ENCODE results near the gene ZNF280A.
"Not testable (repeated sequence)": the region's sequence is repeated elsewhere in the genome, so short reads cannot be mapped to it uniquely, and the experiment has no call there.

Gene ZNF280A

DNA sequence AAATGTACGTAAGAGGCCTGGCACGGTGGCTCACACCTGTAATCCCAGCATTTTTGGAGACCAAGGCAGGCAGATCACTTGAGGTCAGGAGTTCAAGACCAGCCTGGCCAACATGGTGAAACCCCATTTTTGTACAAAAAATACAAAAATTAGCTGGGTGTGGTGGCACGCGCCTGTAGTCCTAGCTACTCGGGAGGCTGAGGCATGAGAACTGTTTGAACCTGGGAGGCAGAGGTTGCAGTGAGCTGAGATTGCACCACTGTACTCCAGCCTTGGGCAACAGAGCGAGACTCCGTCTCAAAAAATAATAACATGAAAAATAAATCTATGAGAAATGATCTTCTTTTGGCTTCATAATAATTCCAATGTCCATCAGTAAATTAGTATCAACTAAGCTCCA lies 9.2 kb downstream of the ZNF280A start:
- DNase-seq = not testable (repeated sequence)

DNA sequence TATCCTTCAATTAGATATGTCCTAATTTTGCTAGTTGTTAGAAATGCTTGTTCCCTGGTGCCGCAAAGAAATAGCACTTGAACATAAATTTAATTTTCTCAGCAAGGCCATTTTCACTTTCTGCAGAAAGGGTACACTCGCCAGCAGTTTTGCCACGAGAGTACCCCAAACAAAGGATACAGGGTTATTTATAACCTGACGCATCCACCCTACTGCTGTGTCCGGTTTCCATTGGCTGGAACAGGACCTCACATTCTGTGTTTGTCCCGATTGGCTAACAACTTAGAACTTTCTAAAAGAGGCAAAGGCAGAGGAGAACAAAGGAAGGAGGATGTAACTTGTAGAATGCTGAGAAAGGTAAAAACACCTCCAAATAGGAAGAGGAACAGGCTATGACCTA lies 10.2 kb downstream of the ZNF280A start:
- DNase-seq = not testable (repeated sequence)

DNA sequence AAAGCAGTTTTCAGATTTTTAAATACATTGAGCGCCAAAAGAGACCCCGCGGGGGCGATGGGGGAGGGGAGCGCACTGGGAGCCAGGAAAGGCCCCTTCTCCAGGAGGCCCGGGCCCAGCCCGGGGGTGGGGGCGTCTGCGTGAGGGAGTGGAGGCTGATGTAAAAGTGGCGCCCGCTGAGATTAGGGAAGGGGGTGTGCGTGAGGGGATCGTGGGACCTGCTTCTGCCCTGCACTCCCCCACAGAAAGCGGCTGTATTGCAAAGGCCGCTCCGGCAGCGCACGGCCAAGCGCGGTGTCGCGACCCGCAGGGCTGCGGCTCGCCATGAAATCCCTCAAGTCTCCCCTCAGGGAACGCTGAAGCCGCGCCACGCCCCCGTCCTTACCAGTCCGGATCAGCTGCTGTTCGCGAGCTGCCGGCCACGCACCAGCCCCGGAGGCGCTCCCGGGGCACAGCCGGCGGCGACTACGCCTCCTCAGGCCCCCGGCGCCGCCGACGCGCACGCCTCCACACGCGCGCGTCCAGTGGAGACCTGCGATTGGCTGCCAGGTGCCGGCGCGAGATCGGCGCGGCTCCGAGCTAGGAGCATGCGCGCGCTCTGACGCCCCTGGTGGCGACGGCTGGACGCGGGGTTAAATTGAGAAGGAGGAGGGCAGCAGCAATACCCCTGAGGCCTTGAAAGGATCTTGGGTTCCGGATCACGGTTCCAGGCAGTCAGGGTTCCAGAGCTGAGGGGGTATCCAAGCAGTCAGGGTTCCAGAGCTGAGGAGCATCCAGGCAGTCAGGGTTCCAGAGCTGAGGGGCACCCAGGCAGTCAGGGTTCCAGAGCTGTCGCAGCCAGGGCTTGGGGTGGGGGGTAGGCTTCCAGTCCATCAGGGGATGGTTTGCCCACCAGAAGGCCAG lies 11.5 kb downstream of the ZNF280A start, which contains the start of gene ZNF280B:
Gene ZNF280B, minus strand, starts transcription at position 469 of the 903 bp plus-strand sequence. CDS start 19,344 bp downstream, outside the sequence.
- DNase-seq = peak; percentile 79 to 91 (median 88)

DNA sequence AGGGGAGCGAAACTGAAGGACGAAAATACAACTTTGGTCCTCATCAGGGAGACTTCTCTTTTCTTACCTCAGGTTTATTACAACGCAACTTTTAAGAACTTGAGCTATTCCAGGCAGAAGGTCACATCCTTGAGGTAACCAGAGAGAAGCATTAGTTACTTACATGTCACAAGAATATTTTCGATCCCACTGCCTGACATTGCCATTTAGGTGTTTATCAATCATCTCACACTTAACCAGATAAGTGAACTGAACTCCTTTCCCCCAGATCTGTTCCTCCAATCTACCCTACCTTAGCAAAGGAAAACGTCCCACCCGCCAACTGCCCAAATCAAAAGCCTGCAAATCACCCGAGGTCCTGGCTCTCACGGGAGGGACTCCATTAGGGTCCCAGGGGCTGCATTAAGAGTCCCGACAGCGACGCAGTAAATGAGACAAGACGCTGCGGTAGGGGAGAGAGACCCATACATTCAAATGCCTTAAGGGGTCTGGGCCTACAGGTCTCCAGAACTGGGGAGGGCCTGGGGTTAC lies 12.3 kb downstream of the ZNF280A start:
- DNase-seq = no peak

DNA sequence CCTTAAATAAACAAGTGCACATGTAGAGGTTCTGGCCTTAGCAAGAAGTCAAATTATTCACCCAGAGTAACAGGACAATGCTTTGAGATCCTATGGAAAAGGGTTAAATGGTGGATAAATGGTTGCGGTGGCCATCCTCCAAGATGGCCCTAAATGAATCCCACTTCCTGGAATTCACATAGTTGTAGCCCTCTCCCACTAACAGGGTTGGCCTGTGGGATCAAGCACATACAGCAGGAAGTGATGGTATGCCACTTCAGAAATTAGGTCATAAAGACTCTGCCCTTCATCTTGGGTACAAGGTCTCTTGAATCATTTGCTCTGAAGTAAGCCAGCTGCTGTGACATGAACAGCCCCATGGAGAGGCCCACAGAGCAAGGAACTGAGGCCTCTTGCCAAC lies 13.3 kb downstream of the ZNF280A start:
- DNase-seq = no peak

DNA sequence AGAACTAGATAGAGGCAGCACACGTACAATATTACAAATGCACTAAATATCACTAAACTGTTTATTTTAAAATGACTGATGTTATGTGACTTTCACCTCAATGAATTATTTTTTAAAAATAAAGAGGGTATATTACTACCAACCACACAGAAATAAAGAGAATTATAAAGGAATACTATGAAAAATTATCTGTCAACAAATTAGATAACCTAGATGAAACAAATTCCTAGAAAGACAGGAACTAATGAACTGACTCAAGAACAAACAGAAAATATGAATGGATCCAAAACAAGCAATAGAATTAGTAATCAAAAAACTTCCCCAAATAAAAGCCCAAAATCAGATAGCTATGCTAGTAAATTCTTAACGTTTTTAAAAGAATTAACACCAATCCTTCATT lies 21.8 kb downstream of the ZNF280A start:
- no peak for DNase-seq

DNA sequence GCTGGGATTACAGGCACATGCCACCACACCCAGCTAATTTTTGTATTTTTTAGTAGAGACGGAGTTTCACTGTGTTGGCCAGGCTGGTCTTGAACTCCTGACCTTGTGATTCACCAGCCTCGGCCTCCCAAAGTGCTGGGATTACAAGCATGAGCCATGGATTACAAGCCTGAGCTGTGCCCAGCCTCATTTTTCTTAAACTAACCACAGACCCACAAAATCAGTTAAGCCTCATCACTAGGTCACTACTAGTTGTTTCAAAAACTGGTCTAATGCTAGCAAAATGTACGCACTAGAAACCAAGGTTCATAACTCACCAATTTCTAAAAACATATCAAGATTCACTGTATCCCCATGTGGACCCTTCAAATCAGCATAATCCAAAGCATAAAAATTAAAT lies 28.5 kb downstream of the ZNF280A start:
- DNase-seq = not testable (repeated sequence)

DNA sequence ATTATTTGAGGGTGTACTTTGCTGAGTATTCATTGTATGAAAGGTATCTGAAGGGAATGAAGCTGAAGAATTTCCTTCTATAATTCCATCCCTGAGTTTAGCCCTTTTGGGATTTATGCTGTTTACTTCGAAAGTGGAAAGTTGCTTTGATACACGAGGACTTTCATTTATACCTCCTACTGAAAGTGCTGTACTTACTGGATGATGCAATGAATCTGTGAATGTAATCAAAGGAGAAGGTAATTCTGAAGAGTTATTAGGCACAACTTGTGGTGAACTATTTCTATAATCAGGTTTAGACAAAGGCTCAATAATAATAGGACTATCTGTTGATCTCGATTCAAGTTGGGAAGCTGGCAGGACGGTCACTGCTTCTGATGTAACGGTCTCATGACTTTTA lies 31.3 kb downstream of the ZNF280A start:
- DNase-seq = no peak

DNA sequence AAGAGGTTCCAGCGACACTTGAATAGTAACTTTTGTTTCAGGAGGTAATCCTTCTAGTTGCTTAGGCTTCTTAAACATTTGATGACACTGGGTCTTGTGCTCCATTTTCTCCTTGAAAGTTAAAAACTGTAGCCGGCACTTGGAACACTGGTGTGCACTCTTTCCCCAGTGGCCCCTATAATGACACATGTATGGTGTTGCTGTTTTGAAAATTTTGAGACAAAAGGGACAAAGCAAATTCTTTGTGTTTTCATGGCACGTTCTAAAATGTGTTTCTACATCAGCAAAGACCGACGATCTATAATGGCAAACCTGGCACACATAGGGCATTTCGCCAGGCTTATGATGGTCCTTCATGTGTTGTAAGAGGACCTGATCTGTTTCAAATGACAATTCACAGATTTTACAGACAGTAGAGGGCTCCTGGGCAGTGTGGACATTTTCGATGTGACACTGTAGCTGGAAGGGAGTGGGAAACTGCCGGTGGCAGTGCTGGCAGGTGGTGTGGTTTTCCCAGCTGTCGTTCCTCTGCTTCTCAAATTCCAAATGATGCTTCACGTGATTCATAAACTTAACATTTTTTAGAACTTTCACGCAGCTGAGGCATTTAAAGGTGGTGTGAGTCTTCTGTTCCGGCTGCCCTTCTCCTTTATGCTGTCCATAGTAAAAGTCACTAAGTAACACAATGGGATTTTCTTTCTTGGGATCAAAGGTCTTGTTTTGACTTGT lies 32.0 kb downstream of the ZNF280A start:
- DNase-seq = no peak

DNA sequence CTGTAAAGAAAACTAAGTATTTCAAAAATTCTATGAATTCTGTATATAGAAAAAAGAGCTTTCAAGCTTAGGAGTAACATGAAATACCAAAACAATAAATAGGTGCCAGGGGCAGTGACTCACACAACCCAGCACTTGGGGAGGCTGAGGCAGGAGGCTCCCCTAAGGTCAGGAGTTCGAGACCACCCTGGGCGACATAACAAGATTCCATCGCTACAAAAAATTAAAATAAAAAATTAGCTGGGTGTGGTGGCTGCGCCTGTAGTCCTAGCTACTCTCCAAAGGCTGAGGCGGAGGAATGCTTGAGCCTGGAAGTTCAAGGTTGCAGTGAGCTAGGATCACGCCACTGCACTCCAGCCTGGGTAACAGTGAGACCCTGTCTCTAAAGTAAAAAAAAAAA lies 33.0 kb downstream of the ZNF280A start:
- DNase-seq = no peak

DNA sequence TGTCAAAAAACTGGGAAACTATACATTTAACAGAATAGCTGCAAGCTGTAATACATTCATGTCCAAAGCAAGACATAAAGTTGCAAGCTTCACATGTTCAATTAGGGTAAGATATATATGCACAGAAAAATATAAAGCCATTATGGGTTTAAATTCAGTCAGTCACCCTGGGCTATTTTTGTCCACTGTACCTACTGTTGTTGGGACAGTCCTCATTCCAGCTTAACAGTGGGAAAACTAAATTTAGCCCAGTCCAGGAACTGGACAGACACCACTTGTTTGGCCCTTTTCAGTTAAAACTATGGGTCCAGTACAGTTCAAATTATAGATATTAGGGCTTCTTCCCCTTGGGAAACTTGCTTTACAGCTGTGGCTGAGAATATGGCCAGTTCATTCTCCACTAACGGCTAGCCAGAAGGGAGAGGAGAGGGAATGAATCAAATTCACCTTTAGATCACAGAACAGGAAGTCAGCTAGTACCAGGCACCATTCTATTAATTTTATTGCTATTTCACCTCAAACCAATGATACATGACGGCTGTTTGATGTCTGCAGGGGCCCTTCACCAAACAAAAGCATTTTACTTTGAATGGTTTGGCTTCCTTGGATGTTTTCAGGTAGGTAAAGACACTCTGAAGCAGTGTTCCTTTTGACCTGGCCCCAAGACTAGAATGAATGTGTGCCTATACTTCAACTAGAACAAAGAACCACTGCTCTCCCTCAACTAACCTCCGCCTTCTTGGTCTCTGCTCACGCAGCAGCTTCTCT lies 33.8 kb downstream of the ZNF280A start:
- DNase-seq = no peak

DNA sequence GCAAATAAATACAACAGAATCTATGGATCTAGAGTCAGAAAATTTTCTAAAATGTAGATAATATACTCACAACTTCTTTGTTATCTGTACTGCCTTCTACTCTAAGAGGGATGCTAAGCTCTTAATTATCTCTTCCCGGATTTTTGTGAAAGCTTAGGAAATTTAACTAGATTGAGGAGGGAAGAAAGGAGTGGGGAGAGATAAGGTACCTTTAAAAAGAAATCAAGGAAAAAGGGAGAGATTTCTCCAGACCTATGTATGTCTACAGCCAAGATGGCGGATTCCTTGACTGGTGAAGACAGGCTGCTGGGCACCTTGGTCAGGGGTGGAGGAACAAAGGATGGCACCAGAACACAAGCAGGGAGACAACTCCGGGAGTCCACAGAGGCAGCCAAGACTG lies 34.5 kb downstream of the ZNF280A start:
- no peak for DNase-seq

DNA sequence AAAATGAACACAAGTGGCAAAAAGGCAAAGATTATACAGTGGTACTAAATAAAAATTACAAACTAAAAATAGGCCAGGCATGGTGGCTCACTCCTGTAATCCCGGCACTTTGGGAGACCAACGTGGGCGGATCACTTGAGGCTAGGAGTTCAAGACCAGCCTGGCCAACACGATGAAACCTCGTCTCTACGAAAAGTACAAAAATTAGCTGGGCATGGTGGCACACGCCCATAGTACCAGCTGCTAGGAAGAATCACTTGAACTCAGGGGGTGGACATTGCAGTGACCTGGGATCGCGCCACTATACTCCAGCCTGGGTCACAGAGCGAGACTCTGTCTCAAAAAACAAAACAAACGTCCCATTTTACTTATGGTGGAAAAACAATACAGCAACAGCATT lies 36.0 kb downstream of the ZNF280A start:
- DNase-seq = no peak

DNA sequence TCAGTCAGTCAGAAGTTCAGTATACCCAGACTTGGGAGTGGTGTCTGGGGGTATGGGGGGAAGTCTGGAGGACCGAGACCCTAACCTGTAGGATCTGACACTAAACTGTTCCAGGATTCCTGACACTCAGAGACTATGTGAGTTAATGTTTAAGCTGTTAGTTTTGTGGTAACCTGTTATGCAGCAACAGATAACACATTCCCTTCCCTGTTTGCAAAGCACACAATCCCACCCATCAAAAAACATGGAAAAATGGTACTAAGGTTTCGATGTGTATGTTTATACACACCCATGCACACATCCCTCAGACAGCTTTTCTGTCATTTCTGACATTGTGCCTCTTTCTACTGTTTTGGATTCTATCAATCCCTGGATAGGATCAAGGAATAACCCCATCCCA lies 39.1 kb downstream of the ZNF280A start:
- DNase-seq = no peak

DNA sequence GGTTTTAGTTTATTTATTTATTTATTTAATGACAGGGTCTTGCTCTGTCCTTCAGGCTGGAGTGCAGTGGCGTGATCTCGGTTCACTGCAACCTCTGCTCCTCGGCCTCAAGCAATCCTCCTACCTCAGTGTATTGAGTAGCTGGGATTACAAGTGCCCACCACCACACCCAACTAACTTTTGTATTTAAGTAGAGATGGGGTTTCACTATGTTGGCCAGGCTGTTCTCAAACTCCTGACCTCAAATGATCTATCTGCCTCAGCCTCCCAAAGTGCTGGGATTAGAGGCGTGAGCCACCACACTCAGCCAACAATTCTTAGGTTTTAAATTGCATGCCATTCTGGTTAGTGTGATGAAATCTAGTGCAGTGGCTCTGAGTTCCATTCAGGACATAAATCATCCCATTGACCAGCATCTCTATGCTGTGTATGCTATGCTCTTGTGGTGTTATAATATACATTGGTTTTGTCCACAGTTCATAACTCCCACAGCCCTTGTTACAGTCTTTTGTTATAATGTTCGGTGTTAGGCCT lies 40.0 kb downstream of the ZNF280A start:
- no peak for DNase-seq

DNA sequence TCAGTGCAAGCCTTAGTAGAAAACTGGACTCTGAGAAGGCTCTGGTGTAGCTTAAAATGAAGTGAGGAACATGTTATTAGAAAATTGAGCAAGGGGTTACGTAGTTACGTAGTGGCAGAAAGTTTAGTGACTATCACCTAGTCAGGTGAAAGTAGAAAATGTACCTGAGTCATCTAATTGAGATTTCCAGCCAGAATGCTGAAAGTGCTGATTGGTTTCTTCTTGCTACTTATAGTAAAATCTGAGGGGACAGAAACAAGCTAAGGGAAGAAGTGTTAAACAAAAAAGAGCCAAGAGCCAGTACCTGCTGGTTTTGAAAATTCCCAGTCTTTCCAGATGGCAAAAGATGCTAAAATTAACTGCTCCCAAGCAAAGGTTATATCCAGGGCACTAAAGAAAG lies 41.0 kb downstream of the ZNF280A start:
- DNase-seq = no peak

DNA sequence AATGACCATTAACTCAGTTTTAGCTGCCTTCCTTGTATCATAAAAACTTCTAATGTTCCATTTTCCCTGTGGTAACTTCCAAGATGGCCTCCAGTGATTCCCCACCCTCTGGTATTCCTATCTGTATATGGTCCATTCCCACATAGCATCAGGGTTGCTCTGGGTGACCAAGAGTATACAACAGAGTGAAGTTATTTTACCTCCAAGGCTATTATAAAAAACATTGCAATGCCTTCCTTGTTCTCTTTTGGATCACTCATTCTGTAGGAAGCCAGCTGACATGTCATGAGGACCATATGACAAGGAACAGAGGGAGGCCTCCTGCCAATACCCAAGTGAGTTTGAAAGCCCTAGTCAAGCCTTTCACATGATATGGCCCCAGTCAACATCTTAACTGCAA lies 41.6 kb downstream of the ZNF280A start:
- DNase-seq = no peak

DNA sequence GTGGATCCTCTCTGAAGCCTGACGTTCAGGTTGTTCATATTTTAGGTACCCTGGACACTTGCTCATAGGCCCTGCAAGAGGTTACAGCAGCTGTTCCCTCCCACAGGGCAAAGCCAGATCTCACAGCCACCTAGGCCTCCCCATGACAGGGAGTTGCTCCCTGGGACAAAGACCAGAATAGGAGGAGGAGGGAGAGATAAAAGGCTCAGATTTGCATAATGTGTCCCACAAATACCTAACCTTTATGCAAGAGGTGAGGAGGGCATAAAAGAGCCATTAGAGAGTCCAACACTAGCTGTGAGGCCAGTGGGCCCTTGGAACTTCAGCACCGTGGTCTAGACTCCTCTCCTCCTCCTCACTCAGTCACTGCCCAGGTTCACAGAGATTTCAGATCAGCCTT lies 45.3 kb downstream of the ZNF280A start:
- no peak for DNase-seq

DNA sequence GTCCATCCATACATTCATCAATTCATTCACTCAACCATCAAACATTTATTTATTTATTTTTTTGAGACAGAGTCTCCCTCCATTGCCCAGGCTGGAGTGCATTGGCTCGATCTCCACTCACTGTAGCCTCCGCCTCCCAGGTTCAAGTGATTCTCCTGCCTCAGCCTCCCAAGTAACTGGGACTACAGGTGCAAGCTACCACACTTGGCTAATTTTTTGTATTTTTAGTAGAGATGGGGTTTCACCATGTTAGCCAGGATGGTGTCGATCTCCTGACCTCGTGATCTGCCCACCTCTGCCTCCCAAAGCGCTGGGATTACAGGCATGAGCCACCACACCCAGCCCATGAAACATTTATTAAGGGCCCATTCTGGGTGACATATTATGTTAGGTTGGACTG lies 49.0 kb downstream of the ZNF280A start:
- not testable (repeated sequence) for DNase-seq

DNA sequence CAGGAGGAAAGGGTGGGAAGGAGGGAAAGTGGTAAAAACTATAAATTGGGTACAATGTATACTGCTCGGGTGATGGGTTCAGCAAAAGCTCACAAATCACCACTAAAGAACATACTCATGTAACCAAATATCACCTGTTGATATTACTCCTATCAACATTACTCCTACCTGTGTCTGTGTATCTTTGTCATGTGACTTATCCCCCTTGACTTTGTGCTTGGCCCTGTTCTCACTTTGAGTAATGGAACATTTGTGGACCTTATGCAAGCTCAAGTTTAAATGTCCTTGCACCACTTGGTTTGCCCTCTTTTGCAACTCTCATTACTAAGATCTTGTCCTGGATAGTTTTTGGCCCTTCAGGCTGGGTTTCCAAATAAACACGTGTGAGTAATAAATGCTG lies 50.5 kb downstream of the ZNF280A start:
- no peak for DNase-seq

DNA sequence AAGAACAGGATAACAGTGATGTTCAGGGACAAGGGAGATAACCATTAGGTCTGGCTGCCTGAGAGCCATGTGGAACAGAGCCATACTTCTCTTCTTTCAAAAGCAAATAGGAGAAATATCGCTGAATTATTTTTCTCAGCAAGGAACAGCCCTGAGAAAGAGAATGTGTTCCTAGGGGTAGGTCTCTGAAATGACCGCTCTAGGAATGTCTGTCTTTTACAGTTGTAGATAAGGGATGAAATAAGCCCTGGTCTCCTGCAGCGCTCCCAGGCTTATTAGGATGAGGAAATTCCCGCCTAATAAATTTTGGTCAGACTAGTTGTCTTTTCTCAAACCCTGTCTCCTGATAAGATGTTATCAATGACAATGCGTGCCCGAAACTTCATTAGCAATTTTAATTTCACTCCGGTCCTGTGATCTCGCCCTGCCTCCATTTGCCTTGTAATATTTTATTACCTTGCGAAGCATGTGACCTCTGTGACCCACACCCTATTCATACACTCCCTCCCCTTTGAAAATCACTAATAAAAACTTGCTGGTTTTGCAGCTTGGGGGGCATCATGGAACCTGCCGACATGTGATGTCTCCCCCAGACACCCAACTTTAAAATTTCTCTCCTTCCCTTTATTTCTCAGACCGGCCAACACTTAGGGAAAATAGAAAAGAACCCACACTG lies 51.1 kb downstream of the ZNF280A start:
- DNase-seq = not testable (repeated sequence)

DNA sequence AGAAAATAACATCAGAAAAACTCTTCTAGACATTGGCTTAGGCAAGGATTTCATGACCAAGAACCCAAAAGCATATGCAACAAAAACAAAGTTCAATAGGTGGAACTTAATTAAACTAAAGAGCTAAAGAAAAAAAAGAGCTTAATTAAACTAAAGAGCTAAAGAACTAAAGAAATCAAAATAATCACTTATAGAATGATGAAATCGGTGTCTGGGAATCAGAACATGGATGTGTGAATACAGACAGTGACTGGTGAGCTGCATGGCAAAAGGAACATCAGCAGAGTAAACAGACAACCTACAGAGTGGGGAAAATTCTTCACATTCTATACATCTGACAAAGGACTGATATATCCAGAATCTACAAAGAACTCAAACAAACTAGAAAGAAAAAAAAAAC lies 53.0 kb downstream of the ZNF280A start:
- DNase-seq = no peak
